Stimulated activated CD4-positive, alpha-beta T cell treated with anti-CD3 and anti-CD28 coated beads, Interleukin-4, amount 100 ng/mL, for 4 hours (primary cell): Measurements from ENCODE around the gene SHFL.

ENCODE experiments used
- DNase-seq, 2 experiments: peaks; one replicate each; pipeline ENCODE4 v3.0.0-alpha.2; 2020

Gene SHFL

GRCh38 chr19:10085641-10086590 lies at the start of gene SHFL:
SHFL (plus strand) TSS chr19:10086317; CDS start chr19:10086428, 111 bp downstream.
- DNase-seq: peak; percentile 81 to 83

DNA sequence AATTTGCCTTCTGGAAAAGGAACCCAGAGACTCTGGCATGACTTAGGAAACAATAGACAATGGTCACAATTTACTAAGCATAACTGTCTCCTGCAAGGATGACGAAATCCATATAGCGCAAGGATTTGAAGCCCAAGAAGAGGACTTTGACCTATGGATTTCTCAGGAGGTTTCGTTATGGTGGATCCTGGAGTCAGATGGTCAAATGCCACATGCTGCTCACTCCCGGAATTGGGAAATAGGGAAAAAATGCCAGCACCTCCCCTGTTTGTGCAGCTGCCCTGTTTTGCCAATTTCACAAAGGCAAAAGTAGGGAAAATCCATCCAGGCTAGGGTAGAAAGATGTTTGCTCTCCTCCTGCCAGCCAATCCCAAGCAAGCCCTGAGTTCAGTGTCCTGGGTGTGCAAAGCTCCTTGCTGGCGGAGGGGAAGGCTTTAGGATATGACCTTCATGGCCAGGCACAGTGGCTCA lies 49.5 kb upstream of the SHFL start:
- no peak for DNase-seq

- DNase-seq: no peak
Measured at GRCh38 chr19:10037367-10037766, 48.8 kb upstream of the SHFL start.

DNA sequence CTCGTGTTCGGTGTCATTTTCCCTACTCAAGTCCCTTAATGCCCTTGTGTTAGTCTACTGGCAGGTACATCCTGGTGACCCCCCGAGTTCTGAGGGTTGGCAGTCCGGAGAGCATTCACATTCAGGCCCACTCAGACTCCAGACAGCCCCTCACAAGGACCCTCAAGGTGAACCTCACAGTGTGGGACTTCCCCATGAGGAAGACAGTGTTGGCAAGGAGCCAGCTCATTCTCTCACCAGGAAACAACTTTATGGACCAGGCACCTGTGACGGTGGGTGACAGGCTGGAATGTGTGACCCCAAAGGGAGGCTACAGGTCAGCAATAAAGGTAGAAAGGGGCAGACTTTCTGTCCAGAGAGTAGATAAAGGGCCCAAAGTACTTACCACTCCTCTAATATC lies 48.3 kb upstream of the SHFL start:
- no peak for DNase-seq

DNA sequence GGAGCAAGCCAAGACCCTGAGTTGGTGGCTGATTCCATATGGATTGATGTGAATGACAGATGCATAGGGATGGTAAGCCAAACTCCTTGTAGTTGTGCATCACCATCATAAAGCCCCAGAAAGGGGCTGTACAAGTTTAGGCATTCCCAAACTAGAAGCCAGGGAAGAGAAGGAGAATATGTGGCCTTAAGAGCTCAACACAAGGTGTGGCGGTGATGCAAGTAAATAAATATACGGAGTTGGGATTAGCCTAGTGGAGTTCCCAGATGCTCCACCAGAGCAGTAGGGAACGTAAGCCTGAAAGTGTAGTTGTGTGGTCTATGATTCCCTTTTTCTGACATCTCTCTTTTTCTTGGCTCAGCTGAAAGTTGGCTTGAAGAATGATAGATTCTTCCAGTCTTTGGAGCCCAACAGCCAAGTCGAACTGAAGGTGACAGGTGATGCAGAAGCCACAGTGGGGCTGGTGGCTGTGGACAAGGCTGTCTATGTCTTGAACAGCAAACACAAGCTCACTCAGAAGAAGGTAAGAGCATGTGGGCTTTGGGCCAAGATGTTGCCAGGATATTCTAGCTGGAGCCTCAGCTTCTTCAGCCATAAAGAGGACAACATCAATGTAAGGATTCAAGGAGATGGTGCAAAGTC lies 42.7 kb upstream of the SHFL start:
- no peak for DNase-seq

DNA sequence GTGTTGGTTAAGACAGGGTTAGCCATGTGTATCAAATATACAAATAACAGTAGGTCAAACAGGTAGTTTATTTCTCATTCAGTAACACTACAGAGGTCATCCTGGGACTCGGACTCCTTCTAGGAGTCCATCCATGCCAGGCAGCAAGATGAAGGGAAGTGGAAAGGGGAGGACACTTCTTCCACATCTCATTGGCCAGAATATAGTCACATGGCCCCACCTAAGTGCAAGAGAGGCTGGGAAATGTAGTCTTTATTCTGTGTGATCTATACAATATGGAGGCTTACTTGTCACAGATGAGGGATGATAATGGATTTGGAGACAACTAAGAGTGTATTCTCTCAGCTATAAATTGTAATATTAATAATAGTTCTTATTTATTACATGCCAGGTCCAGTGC lies 41.7 kb upstream of the SHFL start:
- DNase-seq: no peak

DNA sequence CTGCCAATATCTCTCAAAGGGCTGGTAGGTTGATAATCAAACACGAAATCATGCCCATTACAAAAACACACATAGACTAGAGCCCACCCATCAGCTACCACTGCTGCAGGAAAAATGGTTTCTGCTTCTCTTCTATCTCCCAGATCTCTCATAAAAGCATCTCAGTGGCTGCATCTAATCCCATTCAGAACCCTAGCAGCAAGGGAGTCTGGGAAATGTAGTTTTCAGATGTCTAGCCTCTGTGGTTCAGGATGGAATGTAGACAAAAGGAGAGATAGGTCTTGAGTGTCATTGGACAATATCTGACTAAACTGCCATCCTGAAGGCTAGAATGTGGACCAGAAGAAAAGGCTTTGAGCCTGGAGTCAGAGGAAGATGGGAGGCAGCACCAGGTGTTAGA lies 40.7 kb upstream of the SHFL start:
- DNase-seq: no peak

DNA sequence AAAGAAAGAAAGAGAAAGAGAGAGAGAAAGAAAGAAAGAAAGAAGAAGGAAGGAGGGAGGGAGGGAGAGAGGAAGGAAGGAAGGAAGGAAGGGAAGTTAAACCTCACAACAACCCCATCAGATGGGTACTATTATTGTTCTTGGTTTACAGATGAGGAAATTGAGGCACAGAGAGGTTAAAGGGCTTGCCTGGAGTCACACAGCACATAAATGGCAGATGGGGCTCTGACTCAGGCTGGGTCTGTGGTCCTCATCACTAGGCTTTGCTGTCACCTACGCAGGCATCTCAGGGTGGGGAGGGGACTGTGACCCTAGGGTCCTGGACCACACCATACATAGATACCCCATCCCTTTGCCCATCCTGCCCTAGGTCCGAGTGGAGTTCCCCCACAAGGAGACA lies 36.5 kb upstream of the SHFL start:
- no peak for DNase-seq

GRCh38 chr19:10052602-10053360 lies 33.3 kb upstream of the SHFL start:
- no peak for DNase-seq

DNA sequence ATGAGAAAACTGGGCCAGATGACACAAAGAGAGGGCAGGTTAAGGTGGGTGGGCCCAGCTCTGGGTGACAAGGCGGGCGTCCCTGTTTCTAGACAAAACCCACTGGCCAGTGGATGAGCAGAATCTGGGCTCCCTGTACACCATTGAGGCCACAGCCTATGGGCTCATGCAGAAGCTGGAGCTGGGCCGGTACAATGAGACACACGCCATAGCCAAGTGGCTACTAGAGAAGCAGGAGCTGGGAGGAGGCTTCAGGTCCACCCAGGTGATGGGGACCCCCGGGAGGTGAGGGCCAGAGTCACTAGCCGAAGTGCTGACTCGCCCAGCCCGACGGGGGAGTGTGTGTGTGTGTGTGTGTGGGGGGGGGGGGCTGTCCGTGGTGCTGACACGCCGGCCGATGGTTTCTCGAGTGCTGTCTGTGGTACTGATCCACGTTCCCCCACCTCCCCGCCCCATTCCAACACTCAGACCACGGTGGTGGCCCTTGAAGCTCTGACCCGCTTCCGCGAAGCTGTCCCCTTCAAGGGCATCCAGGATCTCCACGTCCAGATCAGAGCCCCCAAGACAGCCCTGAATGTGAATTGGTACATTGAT lies 24.3 kb upstream of the SHFL start:
- no peak for DNase-seq

- no peak for DNase-seq
Measured at GRCh38 chr19:10068205-10068604, 17.9 kb upstream of the SHFL start.

DNA sequence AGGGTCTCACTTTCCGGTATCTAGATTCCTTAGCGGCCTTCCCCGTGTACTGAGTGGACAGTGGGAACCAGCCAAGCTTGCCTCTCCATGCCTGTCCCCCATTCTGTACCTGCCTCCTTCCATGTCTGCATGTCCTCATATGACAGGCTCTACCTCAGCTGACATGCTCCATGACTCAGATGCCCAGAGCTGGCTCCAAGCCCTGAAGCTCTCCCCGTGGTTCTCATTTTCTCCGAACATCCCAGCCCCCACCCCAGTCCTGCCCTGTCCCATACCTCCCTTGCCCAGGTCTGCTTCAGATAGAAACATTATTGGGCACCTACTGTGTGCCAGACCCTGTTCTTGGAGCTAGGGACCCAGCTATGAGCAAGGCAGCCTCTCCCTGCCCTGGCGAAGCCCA lies 17.1 kb upstream of the SHFL start:
- no peak for DNase-seq

DNA sequence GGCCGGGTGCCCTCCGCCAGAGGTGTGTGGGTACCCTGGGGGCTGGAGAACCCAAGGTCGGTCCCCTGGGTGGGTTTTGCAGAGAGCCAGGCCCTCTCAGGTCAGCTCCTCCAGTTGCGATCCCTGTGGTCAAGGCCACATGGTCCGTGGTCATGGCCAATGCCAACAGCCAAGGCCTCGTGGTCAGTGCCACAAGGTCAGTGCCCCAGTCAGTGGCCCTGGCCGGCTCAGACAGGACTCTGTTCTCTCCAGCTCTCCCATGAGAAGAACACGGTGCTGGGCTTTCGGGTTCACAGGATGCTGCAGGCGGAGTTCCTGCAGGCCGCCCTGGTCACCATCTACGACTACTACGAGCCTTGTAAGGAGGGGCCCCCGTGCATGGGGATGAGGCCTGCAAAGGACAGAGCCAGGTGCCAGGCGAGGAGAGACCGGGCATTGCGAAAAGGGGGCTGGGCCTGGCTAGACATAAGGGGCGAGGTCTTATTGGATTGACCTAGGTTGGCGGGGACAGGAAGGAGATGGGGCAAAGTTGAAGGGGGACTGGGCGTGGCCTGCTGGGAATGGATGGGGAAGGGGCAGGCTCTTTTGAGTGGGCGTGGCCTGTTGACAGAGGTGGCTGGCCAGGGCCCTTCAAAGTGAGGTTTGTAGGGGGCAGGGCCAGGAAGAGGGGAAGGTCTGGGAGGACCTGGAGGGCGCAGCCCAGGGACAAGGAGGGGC lies 15.2 kb upstream of the SHFL start:
- no peak for DNase-seq

- peak; percentile 30 to 40 for DNase-seq
Measured at GRCh38 chr19:10074153-10074552, 12.0 kb upstream of the SHFL start.

- no peak for DNase-seq
Measured at GRCh38 chr19:10076535-10076934, 9.6 kb upstream of the SHFL start.

- DNase-seq: no peak
Measured at GRCh38 chr19:10078329-10078728, 7.8 kb upstream of the SHFL start.

GRCh38 chr19:10079031-10079453 lies 7.1 kb upstream of the SHFL start:
- no peak for DNase-seq

GRCh38 chr19:10083911-10084310 lies 2.2 kb upstream of the SHFL start:
- no peak for DNase-seq

DNA sequence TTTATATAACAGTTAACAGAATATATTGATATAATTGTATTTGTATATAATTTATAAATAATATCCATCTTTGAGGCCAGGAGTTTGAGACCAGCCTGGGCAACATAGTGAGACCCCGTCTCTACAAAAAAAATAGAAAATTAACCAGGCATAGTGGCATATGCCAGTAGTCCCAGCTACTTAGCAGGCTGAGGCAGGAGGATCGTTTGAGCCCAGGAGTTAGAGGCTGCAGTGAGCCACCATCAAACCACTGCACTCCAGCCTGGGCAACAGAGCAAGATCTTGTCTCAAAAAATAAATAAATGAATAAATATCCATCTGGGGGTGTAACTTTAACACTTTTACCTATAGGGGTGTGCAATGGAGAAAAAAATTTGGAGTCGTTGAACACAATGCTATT lies 1.3 kb upstream of the SHFL start:
- DNase-seq: no peak

GRCh38 chr19:10086591-10087192 lies 575 bp downstream of the SHFL start:
- peak; percentile 45 to 72 for DNase-seq

DNA sequence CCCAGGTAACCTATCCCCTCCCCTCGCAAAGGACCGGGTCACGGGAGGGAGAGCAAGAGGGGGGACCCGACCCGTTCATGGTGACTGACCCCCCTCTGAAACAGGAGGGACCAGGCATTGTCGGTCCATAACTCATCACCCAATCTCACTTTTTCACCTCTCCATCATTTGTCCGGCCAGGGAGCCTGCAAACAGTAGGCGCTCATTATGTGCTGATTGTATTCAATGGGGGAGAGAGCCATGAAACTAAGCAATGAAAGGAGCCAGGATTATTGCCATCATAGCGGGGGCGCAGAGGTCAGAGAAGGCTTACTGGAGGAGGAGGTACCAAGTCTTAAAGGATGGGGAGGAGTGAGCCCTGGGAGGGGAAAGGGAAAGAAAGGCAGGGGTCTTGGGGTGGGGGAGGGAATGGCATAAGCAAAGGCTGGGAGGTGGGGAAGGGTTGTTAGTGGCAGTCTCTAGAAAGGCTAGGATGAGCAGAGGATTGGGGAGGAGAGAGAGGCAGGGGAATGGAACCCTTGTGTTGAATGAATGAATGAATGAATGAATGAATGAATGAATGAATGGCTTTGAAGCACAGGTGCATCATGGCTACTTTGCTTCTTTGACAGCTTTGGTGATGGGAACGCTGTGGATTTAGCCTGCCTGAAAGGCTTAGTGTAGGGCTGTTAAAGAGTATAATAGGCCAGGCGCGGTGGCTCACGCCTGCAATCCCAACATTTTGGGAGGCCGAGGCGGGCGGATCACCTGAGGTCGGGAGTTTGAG lies 1.4 kb downstream of the SHFL start:
- no peak for DNase-seq
